Measurements from ENCODE around the gene RAPGEF5. TPM values are rescaled to one million over a fixed set of nuclear protein-coding genes. Genes with fewer than 3 reads are reported as not detected.
A peak's percentile ranks its signal among the peaks of the same experiment; 100 is the strongest.
"Not testable (repeated sequence)": the region's sequence is repeated elsewhere in the genome, so short reads cannot be mapped to it uniquely, and the experiment has no call there.

The RAPGEF5 gene
- total RNA-seq, 2 donors from 2014 or later, result 0.10 to 0.85 TPM

DNA sequence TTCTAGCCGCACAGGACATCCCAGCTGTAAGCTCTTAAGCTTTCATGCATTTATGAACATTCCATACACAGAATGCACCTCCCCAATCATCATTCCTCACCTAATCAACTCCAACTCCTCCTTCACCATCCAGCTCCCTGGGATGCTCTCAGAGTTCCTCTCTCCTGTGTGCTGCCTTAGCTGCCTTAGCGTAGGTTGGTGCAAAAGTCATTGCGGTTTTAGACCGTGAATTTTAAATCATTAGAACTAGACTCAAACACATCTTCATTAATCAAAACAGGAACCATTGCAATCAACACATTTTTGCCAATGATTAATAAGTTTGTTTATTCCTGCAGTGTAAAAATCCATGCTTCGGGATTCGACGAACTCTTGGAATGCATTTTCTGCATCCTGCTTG is 251.4 kb downstream of the RAPGEF5 start:
- H3K27me3 Mint-ChIP-seq, result peaks cover 39% of the 10 kb centered on the region
- peaks cover 9% of the 10 kb centered on the region for H3K4me1 Mint-ChIP-seq
- H3K27ac Mint-ChIP-seq, result no peak overlapping the region
- no peaks in the 10 kb centered on the region for H3K36me3 Mint-ChIP-seq (ENCODE audit: low read depth)
- no peaks in the 10 kb centered on the region for H3K9me3 ChIP-seq (ENCODE audit: control insufficient read depth, low read length, poor library complexity, severe bottlenecking)
- ATAC-seq, result no peak
- no peak overlapping the region for H3K4me3 Mint-ChIP-seq
- no peak for DNase-seq

- no peaks in the 10 kb centered on the region for H3K4me1 Mint-ChIP-seq
- H3K9me3 ChIP-seq (ENCODE audit: control insufficient read depth, low read length, poor library complexity, severe bottlenecking), result no peaks in the 10 kb centered on the region
- ATAC-seq, result no peak
These were observed 262.3 kb downstream of the RAPGEF5 start for GRCh38 chr7:22094413-22095342.

DNA sequence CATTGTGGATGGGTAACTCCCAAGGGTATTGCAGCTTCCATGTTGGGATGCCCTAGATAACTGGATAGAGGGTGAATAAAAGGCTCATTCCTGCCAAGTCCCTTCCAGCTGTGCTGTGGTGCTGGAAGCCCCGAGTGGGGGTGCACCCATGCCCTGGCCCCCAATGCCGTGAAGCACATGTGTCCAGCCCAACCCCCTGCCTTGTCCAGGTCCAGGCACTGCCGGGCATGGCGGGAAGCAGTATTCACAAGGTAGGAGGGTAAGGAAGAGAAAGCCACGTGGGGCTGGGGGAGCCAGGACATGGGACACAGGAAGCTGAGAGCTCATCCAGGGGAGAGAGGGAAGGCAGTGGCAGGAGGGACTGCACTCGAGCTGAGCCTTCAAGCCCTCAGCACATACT is 263.0 kb downstream of the RAPGEF5 start:
- Mint-ChIP-seq H3K36me3 (ENCODE audit: low read depth) (peaks cover 2% of the 10 kb centered on the region), H3K4me1 (no peaks in the 10 kb centered on the region)
- ATAC-seq, result no peak

More at GRCh38 chr7:22094413-22095342, 262.3 kb downstream of the RAPGEF5 start:
- H3K27me3 Mint-ChIP-seq, result peaks cover 49% of the 10 kb centered on the region
- peaks cover 2% of the 10 kb centered on the region for H3K36me3 Mint-ChIP-seq (ENCODE audit: low read depth)
- H3K4me3 Mint-ChIP-seq, result no peak overlapping the region
- H3K27ac Mint-ChIP-seq, result no peak overlapping the region
- DNase-seq, result no peak

GRCh38 chr7:22093001-22093400 is 264.0 kb downstream of the RAPGEF5 start:
- H3K27ac Mint-ChIP-seq, result no peak overlapping the region
- peaks cover 40% of the 10 kb centered on the region for H3K27me3 Mint-ChIP-seq
- peaks cover 2% of the 10 kb centered on the region for H3K36me3 Mint-ChIP-seq (ENCODE audit: low read depth)
- no peaks in the 10 kb centered on the region for H3K4me1 Mint-ChIP-seq
- DNase-seq (no peak), ATAC-seq (no peak)
- no peaks in the 10 kb centered on the region for H3K9me3 ChIP-seq (ENCODE audit: control insufficient read depth, low read length, poor library complexity, severe bottlenecking)
- no peak overlapping the region for H3K4me3 Mint-ChIP-seq

More for the DNA sequence above, 263.0 kb downstream of the RAPGEF5 start:
- no peaks in the 10 kb centered on the region for H3K9me3 ChIP-seq (ENCODE audit: control insufficient read depth, low read length, poor library complexity, severe bottlenecking)
- Mint-ChIP-seq H3K4me3 (no peak overlapping the region), H3K27ac (no peak overlapping the region), H3K27me3 (peaks cover 46% of the 10 kb centered on the region)
- no peak for DNase-seq

- H3K27ac Mint-ChIP-seq; DNase-seq; H3K4me3 Mint-ChIP-seq; H3K36me3 Mint-ChIP-seq (ENCODE audit: low read depth); H3K9me3 ChIP-seq (ENCODE audit: control insufficient read depth, low read length, poor library complexity, severe bottlenecking); ATAC-seq; H3K4me1 Mint-ChIP-seq: not testable (repeated sequence)
- peaks cover 45% of the 10 kb centered on the region for H3K27me3 Mint-ChIP-seq
These were observed 265.9 kb downstream of the RAPGEF5 start for GRCh38 chr7:22090958-22091525.

DNA sequence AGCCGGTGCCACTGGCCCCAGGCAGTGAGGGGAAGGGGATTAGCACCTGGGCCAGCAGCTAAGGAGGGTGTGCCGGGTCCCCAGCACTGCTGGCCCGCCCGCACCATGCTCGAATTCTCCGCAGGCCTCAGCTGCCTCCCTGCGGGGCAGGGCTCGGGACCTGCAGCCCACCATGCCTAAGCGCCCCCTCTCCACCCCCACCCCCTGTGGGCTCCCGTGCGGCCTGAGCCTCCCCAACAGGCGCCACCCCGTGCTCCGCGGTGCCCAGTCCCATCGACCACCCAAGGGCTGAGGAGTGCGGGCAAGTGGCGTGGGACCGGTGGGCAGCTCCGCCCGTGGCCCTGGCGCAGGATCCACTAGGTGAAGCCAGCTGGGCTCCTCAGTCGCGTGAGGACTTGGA is 266.4 kb downstream of the RAPGEF5 start:
- Mint-ChIP-seq H3K4me3 (no peak overlapping the region), H3K36me3 (ENCODE audit: low read depth) (peaks cover 2% of the 10 kb centered on the region), H3K27me3 (peaks cover 45% of the 10 kb centered on the region), H3K27ac (no peak overlapping the region), H3K4me1 (no peaks in the 10 kb centered on the region)
- DNase-seq (peak in 1 of 3 donors; percentile 12), ATAC-seq (no peak)
- no peaks in the 10 kb centered on the region for H3K9me3 ChIP-seq (ENCODE audit: control insufficient read depth, low read length, poor library complexity, severe bottlenecking)

GRCh38 chr7:22090107-22090506 is 266.8 kb downstream of the RAPGEF5 start:
- H3K4me3 Mint-ChIP-seq, result no peak overlapping the region
- no peak overlapping the region for H3K27ac Mint-ChIP-seq
- H3K27me3 Mint-ChIP-seq, result peaks cover 43% of the 10 kb centered on the region
- peaks cover 2% of the 10 kb centered on the region for H3K36me3 Mint-ChIP-seq (ENCODE audit: low read depth)
- no peaks in the 10 kb centered on the region for H3K9me3 ChIP-seq (ENCODE audit: control insufficient read depth, low read length, poor library complexity, severe bottlenecking)
- no peaks in the 10 kb centered on the region for H3K4me1 Mint-ChIP-seq
- DNase-seq (no peak), ATAC-seq (no peak)

DNA sequence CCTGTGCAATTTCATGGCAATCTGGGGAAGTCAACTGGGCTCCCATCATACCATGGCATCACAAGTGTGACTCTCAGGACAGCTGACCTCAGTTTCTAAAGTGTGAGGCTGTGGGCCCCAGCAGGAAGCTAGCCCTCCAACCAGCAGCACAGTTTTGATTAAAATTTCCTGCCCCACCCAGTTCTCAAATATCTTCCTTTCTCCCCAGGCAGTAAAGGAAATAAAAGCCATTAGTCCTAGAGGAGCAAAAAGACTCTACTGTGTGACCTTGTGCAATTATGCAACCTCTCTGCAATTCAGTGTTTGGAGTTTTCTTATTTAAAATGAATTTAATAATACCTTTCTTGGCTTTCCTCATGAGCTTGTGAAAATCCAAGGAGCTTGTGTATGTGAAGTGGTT is 268.1 kb downstream of the RAPGEF5 start:
- peaks cover under 1% of the 10 kb centered on the region for H3K4me1 Mint-ChIP-seq
- no peaks in the 10 kb centered on the region for H3K9me3 ChIP-seq (ENCODE audit: control insufficient read depth, low read length, poor library complexity, severe bottlenecking)
- peaks cover 2% of the 10 kb centered on the region for H3K36me3 Mint-ChIP-seq (ENCODE audit: low read depth)
- no peak overlapping the region for H3K4me3 Mint-ChIP-seq
- no peak overlapping the region for H3K27ac Mint-ChIP-seq
- DNase-seq (no peak), ATAC-seq (no peak)
- H3K27me3 Mint-ChIP-seq, result peaks cover 33% of the 10 kb centered on the region

GRCh38 chr7:22087861-22088260 is 269.1 kb downstream of the RAPGEF5 start:
- peaks cover 24% of the 10 kb centered on the region for H3K27me3 Mint-ChIP-seq
- DNase-seq, result no peak
- H3K36me3 Mint-ChIP-seq (ENCODE audit: low read depth), result peaks cover 2% of the 10 kb centered on the region
- H3K4me3 Mint-ChIP-seq, result no peak overlapping the region
- ATAC-seq, result no peak
- no peaks in the 10 kb centered on the region for H3K9me3 ChIP-seq (ENCODE audit: control insufficient read depth, low read length, poor library complexity, severe bottlenecking)
- peaks cover 4% of the 10 kb centered on the region for H3K4me1 Mint-ChIP-seq
- H3K27ac Mint-ChIP-seq, result no peak overlapping the region

- Mint-ChIP-seq H3K27ac (peak overlapping the region; percentile 59), H3K27me3 (peaks cover 17% of the 10 kb centered on the region), H3K4me3 (peak overlapping the region; percentile 83), H3K36me3 (ENCODE audit: low read depth) (no peaks in the 10 kb centered on the region), H3K4me1 (peaks cover 13% of the 10 kb centered on the region)
- no peak for DNase-seq
- H3K9me3 ChIP-seq (ENCODE audit: control insufficient read depth, low read length, poor library complexity, severe bottlenecking), result no peaks in the 10 kb centered on the region
- no peak for ATAC-seq
These were observed 273.2 kb downstream of the RAPGEF5 start for GRCh38 chr7:22083704-22084240.

DNA sequence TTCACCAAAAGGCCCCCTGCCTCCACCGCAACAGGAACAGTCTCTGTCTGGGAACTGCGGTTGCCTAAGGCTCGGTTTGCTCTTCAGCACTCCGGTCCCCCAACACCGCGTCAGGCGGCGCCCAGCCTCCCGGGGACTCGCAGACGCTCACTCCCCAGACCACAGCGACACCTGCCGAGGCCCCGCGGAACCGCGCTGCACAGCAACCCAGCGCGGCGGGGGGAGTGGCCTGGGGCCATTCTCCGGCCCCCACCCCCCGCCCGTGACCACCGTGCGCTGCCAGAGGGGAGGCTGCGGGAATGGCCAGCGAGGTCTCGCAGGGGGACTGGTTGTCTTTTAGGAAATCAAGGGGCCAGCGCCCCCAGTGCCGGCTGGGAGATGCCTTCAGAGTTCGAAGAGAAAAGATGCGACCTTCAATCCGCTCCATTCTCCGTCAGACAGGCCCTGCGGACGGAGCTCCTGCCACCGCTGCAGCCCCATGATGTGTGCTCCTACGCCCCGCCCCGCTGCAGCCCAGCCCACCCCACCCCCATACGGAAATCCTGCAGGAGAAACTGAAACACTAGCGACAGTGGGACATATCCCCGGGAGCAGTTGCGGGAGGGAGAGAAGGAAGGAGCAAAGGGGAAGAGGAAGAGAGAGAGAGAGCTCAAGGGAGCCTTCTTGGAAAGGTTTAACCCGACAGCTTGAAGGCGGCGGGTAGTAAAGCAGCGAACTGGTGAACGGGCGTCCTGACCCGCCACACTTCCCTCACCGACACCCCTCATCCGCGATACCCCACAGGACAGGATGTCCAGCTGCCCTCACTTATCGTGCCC is 273.9 kb downstream of the RAPGEF5 start:
- DNase-seq (peak; percentile 59 to 82 (median 64)), ATAC-seq (peak; percentile 99)
- H3K27me3 Mint-ChIP-seq, result peaks cover 23% of the 10 kb centered on the region

GRCh38 chr7:22082553-22082885 is 274.4 kb downstream of the RAPGEF5 start:
- no peak for DNase-seq
- H3K4me3 Mint-ChIP-seq, result peak overlapping the region; percentile 83
- H3K9me3 ChIP-seq (ENCODE audit: control insufficient read depth, low read length, poor library complexity, severe bottlenecking), result no peaks in the 10 kb centered on the region
- H3K36me3 Mint-ChIP-seq (ENCODE audit: low read depth), result no peaks in the 10 kb centered on the region
- H3K27me3 Mint-ChIP-seq, result peaks cover 29% of the 10 kb centered on the region
- peak; percentile 6 for ATAC-seq
- H3K27ac Mint-ChIP-seq, result no peak overlapping the region
- H3K4me1 Mint-ChIP-seq, result peaks cover 13% of the 10 kb centered on the region

More for the DNA sequence above, 273.9 kb downstream of the RAPGEF5 start:
- H3K27ac Mint-ChIP-seq, result peak overlapping the region; percentile 59
- H3K4me3 Mint-ChIP-seq, result peak overlapping the region; percentile 83
- no peaks in the 10 kb centered on the region for H3K36me3 Mint-ChIP-seq (ENCODE audit: low read depth)
- H3K4me1 Mint-ChIP-seq, result peaks cover 13% of the 10 kb centered on the region
- no peaks in the 10 kb centered on the region for H3K9me3 ChIP-seq (ENCODE audit: control insufficient read depth, low read length, poor library complexity, severe bottlenecking)

- H3K27ac Mint-ChIP-seq; DNase-seq; H3K9me3 ChIP-seq (ENCODE audit: control insufficient read depth, low read length, poor library complexity, severe bottlenecking); H3K36me3 Mint-ChIP-seq (ENCODE audit: low read depth); H3K4me3 Mint-ChIP-seq; ATAC-seq: not testable (repeated sequence)
- Mint-ChIP-seq H3K27me3 (peaks cover 28% of the 10 kb centered on the region), H3K4me1 (peaks cover 13% of the 10 kb centered on the region)
These were observed 276.7 kb downstream of the RAPGEF5 start for GRCh38 chr7:22080219-22080618.

Measured in T-helper 17 cell (primary cell).